ENCODE measurements around the gene ANKS3. TPM values are rescaled to one million over a fixed set of nuclear protein-coding genes. Genes with fewer than 3 reads are reported as not detected.

The ANKS3 gene
- total RNA-seq, 2 donors from 2014 or later, result 10.1 to 23.2 TPM

GRCh38 chr16:4726616-4727015 lies 7.5 kb downstream of the ANKS3 start:
- Histone ChIP-seq H3K27me3 (no peaks in the 10 kb centered on the region), H3K9me3 (no peaks in the 10 kb centered on the region), H3K4me3 (no peak overlapping the region), H3K36me3 (no peaks in the 10 kb centered on the region), H3K27ac (no peak overlapping the region), H3K4me1 (no peaks in the 10 kb centered on the region), H3K9ac (ENCODE audit: low read depth in 2 of 2, low read length in 2 of 2) (no peak overlapping the region)
- intact Hi-C loops (cut with DNase I), result no loop called here
- no peak for TF ChIP-seq CTCF (IDR thresholded peaks at IDR 0.05)
- no peak for DNase-seq

GRCh38 chr16:4724661-4725270 lies 9.3 kb downstream of the ANKS3 start:
- intact Hi-C loops (cut with DNase I), result no loop called here
- no peaks in the 10 kb centered on the region for H3K9me3 ChIP-seq
- no peak overlapping the region for H3K4me3 ChIP-seq
- H3K9ac ChIP-seq (ENCODE audit: low read depth in 2 of 2, low read length in 2 of 2), result no peak overlapping the region
- TF ChIP-seq CTCF (IDR thresholded peaks at IDR 0.05), result no peak
- no peaks in the 10 kb centered on the region for H3K4me1 ChIP-seq
- no peaks in the 10 kb centered on the region for H3K27me3 ChIP-seq
- no peaks in the 10 kb centered on the region for H3K36me3 ChIP-seq
- DNase-seq, result no peak
- no peak overlapping the region for H3K27ac ChIP-seq

GRCh38 chr16:4723071-4723767 lies 10.9 kb downstream of the ANKS3 start:
- H3K4me1 ChIP-seq, result no peaks in the 10 kb centered on the region
- intact Hi-C loops (cut with DNase I), result no loop called here
- peak overlapping the region in 1 of 2 donors; percentile 35 for H3K9ac ChIP-seq (ENCODE audit: low read depth in 2 of 2, low read length in 2 of 2)
- H3K4me3 ChIP-seq, result no peak overlapping the region
- H3K27me3 ChIP-seq, result no peaks in the 10 kb centered on the region
- H3K9me3 ChIP-seq, result no peaks in the 10 kb centered on the region
- DNase-seq, result no peak
- H3K27ac ChIP-seq, result no peak overlapping the region
- TF ChIP-seq CTCF (IDR thresholded peaks at IDR 0.05), result no peak
- H3K36me3 ChIP-seq, result no peaks in the 10 kb centered on the region

GRCh38 chr16:4718466-4718865 lies 15.6 kb downstream of the ANKS3 start:
- H3K9me3 ChIP-seq, result no peaks in the 10 kb centered on the region
- no peaks in the 10 kb centered on the region for H3K27me3 ChIP-seq
- no peak for DNase-seq
- no peak overlapping the region for H3K9ac ChIP-seq (ENCODE audit: low read depth in 2 of 2, low read length in 2 of 2)
- intact Hi-C loops (cut with DNase I), result no loop called here
- no peaks in the 10 kb centered on the region for H3K4me1 ChIP-seq
- no peak overlapping the region for H3K4me3 ChIP-seq
- no peak overlapping the region for H3K27ac ChIP-seq
- peaks cover 4% of the 10 kb centered on the region for H3K36me3 ChIP-seq
- TF ChIP-seq CTCF (IDR thresholded peaks at IDR 0.05), result no peak

GRCh38 chr16:4714996-4715395 lies 19.1 kb downstream of the ANKS3 start:
- Histone ChIP-seq H3K9me3 (no peaks in the 10 kb centered on the region), H3K36me3 (peaks cover 4% of the 10 kb centered on the region), H3K27me3 (no peaks in the 10 kb centered on the region), H3K27ac (no peak overlapping the region), H3K9ac (ENCODE audit: low read depth in 2 of 2, low read length in 2 of 2) (no peak overlapping the region), H3K4me1 (no peaks in the 10 kb centered on the region), H3K4me3 (no peak overlapping the region)
- no peak for TF ChIP-seq CTCF (IDR thresholded peaks at IDR 0.05)
- intact Hi-C loops (cut with DNase I), result no loop called here
- DNase-seq, result no peak

Data from colonic mucosa (tissue), 4 donors.